Measurements from ENCODE around the gene GCLM. TPM values are rescaled to one million over a fixed set of nuclear protein-coding genes. Genes with fewer than 3 reads are reported as not detected.

GCLM gene
- total RNA-seq, 1 donor from 2014 or later, result 4.8 TPM

- H3K4me3 ChIP-seq, result peak overlapping the region; percentile 98
- Mint-ChIP-seq H3K4me3 (peak overlapping the region; percentile 98), H3K9me3 (no peaks in the 10 kb centered on the region), H3K27me3 (ENCODE audit: insufficient read depth, low read depth) (no peaks in the 10 kb centered on the region), H3K4me1 (peaks cover 12% of the 10 kb centered on the region), H3K36me3 (peaks cover 13% of the 10 kb centered on the region), H3K27ac (no peak overlapping the region)
- H3F3A ChIP-seq (ENCODE audit: low read depth), result peaks cover 23% of the 10 kb centered on the region
- peak overlapping the region; percentile 84 for H3K4me2 ChIP-seq
- no peak for DNase-seq (ENCODE audit: low spot score)
- peaks cover 12% of the 10 kb centered on the region for H4K20me1 ChIP-seq (ENCODE audit: low read depth)
- H2AFZ ChIP-seq (replicated peaks), result no peak overlapping the region
- TF ChIP-seq CTCF (IDR thresholded peaks at IDR 0.05) (no peak), EZH2phosphoT487 (IDR thresholded peaks at IDR 0.05) (no peak), EZH2 (IDR thresholded peaks at IDR 0.05) (no peak)
- H3K4me1 ChIP-seq, result peaks cover 10% of the 10 kb centered on the region
- H3K27me3 ChIP-seq, result no peaks in the 10 kb centered on the region
- H3K9ac ChIP-seq, result no peak overlapping the region
- peaks cover 33% of the 10 kb centered on the region for H3K79me2 ChIP-seq (ENCODE audit: low read depth)
- no peaks in the 10 kb centered on the region for H3K9me3 ChIP-seq (ENCODE audit: low read depth)
- no peak overlapping the region for H3K27ac ChIP-seq
- peaks cover 24% of the 10 kb centered on the region for H3K36me3 ChIP-seq
These were observed 31.7 kb downstream of the GCLM start for GRCh38 chr1:93877529-93877928.

GRCh38 chr1:93876244-93876643 is 33.0 kb downstream of the GCLM start:
- H3K27ac ChIP-seq, result no peak overlapping the region
- Mint-ChIP-seq H3K4me3 (peak overlapping the region; percentile 19), H3K4me1 (peaks cover 12% of the 10 kb centered on the region), H3K36me3 (peaks cover 23% of the 10 kb centered on the region), H3K27me3 (ENCODE audit: insufficient read depth, low read depth) (no peaks in the 10 kb centered on the region), H3K9me3 (no peaks in the 10 kb centered on the region), H3K27ac (no peak overlapping the region)
- H4K20me1 ChIP-seq (ENCODE audit: low read depth), result peaks cover 12% of the 10 kb centered on the region
- peaks cover 36% of the 10 kb centered on the region for H3K36me3 ChIP-seq
- peaks cover 10% of the 10 kb centered on the region for H3K4me1 ChIP-seq
- TF ChIP-seq EZH2 (IDR thresholded peaks at IDR 0.05) (no peak), EZH2phosphoT487 (IDR thresholded peaks at IDR 0.05) (no peak)
- H3K4me2 ChIP-seq, result peak overlapping the region; percentile 16
- H3K9ac ChIP-seq, result no peak overlapping the region
- H3K79me2 ChIP-seq (ENCODE audit: low read depth), result peaks cover 33% of the 10 kb centered on the region
- H2AFZ ChIP-seq (replicated peaks), result no peak overlapping the region
- peaks cover 23% of the 10 kb centered on the region for H3F3A ChIP-seq (ENCODE audit: low read depth)
- no peaks in the 10 kb centered on the region for H3K27me3 ChIP-seq
- no peaks in the 10 kb centered on the region for H3K9me3 ChIP-seq (ENCODE audit: low read depth)
- no peak overlapping the region for H3K4me3 ChIP-seq
- DNase-seq (ENCODE audit: low spot score), result no peak

DNA sequence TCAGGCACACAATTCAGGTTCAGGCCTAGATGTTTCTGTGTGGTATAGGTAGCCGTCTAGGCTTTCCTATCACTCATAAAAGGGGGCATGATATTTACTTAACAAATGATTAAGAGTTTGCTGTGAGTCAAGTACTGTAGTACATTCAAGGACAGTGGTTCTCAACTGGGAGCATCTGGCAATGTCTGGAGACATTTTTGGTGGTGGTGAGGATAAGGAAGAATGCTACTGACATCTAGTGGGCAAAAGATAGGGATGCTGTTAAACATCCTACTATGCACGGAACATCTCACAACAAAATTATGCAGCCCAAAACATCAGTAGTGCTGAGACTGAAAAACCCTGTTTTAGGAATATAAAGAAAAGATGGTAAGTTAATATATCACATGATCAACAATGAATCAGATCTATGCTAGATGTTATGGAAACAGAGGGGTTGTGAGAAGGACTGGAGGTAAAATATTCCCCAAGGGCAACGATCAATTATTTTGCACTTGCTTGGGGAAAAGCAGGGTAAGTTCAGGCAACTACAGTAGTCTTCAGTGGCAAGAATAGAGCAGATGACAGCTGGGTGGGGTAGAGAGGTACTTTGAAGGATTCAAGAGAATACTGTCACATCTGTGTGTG is 35.1 kb downstream of the GCLM start:
- Histone ChIP-seq H3K27ac (no peak overlapping the region), H3K79me2 (ENCODE audit: low read depth) (peaks cover 33% of the 10 kb centered on the region), H4K20me1 (ENCODE audit: low read depth) (peaks cover 12% of the 10 kb centered on the region), H3F3A (ENCODE audit: low read depth) (peaks cover 21% of the 10 kb centered on the region), H3K9me3 (ENCODE audit: low read depth) (no peaks in the 10 kb centered on the region), H3K9ac (no peak overlapping the region), H2AFZ (replicated peaks) (no peak overlapping the region), H3K4me3 (no peak overlapping the region), H3K4me2 (no peak overlapping the region), H3K36me3 (peaks cover 56% of the 10 kb centered on the region), H3K4me1 (peaks cover 5% of the 10 kb centered on the region), H3K27me3 (no peaks in the 10 kb centered on the region)
- DNase-seq (ENCODE audit: low spot score), result peak; percentile 56
- no peak overlapping the region for H3K4me3 Mint-ChIP-seq
- H3K27me3 Mint-ChIP-seq (ENCODE audit: insufficient read depth, low read depth), result no peaks in the 10 kb centered on the region
- no peak overlapping the region for H3K27ac Mint-ChIP-seq
- H3K9me3 Mint-ChIP-seq, result no peaks in the 10 kb centered on the region
- H3K36me3 Mint-ChIP-seq, result peaks cover 30% of the 10 kb centered on the region
- peaks cover 8% of the 10 kb centered on the region for H3K4me1 Mint-ChIP-seq
- TF ChIP-seq EZH2phosphoT487 (IDR thresholded peaks at IDR 0.05), result no peak
- peak; percentile 72 for TF ChIP-seq CTCF (IDR thresholded peaks at IDR 0.05)
- no peak for TF ChIP-seq EZH2 (IDR thresholded peaks at IDR 0.05)

GRCh38 chr1:93871366-93871765 is 37.9 kb downstream of the GCLM start:
- no peaks in the 10 kb centered on the region for H3K27me3 Mint-ChIP-seq (ENCODE audit: insufficient read depth, low read depth)
- no peak overlapping the region for H3K4me3 ChIP-seq
- peaks cover 20% of the 10 kb centered on the region for H3F3A ChIP-seq (ENCODE audit: low read depth)
- H3K4me1 Mint-ChIP-seq, result peaks cover 2% of the 10 kb centered on the region
- no peak overlapping the region for H3K27ac ChIP-seq
- H3K4me3 Mint-ChIP-seq, result no peak overlapping the region
- peaks cover 6% of the 10 kb centered on the region for H4K20me1 ChIP-seq (ENCODE audit: low read depth)
- peaks cover 41% of the 10 kb centered on the region for H3K36me3 ChIP-seq
- H3K4me1 ChIP-seq, result no peaks in the 10 kb centered on the region
- no peak overlapping the region for H3K4me2 ChIP-seq
- H3K9ac ChIP-seq, result no peak overlapping the region
- peaks cover 7% of the 10 kb centered on the region for H3K79me2 ChIP-seq (ENCODE audit: low read depth)
- H3K9me3 Mint-ChIP-seq, result no peaks in the 10 kb centered on the region
- H3K27me3 ChIP-seq, result no peaks in the 10 kb centered on the region
- no peaks in the 10 kb centered on the region for H3K9me3 ChIP-seq (ENCODE audit: low read depth)
- H3K36me3 Mint-ChIP-seq, result peaks cover 33% of the 10 kb centered on the region
- DNase-seq (ENCODE audit: low spot score), result no peak
- no peak overlapping the region for H3K27ac Mint-ChIP-seq
- H2AFZ ChIP-seq (replicated peaks), result no peak overlapping the region
- TF ChIP-seq EZH2phosphoT487 (IDR thresholded peaks at IDR 0.05), result no peak
- no peak for TF ChIP-seq CTCF (IDR thresholded peaks at IDR 0.05)
- TF ChIP-seq EZH2 (IDR thresholded peaks at IDR 0.05), result no peak
